KG1 (cell line): ENCODE results near the gene CCDC51.
"Not testable (repeated sequence)": the region's sequence is repeated elsewhere in the genome, so short reads cannot be mapped to it uniquely, and the experiment has no call there.

Experiments
- DNase-seq: peaks from one replicate; lab custom pipeline; 2025; lab: John Stamatoyannopoulos, UW

Gene CCDC51

DNA sequence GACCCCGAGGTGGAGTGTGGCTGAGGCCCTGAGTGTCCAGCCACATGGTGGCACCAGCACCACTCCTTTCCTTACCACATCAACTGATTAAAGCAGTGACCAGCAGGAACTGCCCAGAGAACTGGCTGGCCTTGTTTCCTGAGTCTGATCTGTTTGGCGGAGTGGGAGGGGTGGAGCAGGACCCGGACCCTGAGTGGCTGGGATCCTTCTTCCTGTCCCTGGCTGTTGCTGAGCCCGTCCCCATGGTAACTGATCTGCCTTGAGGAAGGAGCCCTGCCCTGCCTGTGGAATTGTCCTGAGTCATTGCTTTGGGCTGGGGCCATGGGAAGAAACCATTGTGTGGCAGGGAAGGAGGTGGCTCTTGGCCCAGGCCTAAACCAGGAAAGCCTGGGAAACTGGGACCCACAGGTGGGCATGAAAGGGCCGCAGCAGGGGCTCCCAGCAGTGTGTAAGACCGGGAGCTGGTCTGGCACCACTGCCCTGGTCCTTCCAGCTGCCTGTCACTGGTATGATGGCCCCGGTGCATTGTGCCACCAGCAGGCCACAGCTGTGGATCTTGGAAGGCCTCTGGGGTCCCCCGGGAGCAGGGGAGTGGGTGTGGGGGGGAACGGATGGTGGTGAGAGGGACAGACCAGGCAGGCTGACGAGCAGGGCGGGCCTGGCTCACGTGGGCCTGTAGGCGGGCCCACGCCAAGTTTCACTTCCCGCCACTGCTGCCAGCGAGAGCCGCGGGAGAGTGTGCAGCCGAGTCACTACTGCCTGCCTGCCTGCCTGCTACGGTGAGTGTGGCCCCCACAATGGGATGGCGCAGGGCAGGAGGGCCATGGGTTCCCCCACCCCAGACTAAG, 25.8 kb upstream of the CCDC51 start:
- DNase-seq: peak; percentile 51

DNA sequence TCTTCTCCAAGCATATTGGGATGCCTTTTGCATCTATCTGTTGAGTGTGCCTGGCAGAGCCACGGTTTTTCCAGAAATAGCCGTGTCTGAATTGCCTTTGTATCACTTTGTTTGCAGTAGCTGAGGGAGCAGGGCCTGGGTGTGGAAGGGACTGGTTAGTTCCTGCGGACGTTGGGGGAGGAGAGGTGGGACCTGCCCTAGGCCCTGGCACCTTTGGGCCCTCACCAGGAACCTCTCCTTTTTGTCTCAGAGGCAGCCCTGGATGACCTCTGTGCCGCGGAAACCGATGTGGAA, 25.3 kb upstream of the CCDC51 start:
- DNase-seq: no peak

DNA sequence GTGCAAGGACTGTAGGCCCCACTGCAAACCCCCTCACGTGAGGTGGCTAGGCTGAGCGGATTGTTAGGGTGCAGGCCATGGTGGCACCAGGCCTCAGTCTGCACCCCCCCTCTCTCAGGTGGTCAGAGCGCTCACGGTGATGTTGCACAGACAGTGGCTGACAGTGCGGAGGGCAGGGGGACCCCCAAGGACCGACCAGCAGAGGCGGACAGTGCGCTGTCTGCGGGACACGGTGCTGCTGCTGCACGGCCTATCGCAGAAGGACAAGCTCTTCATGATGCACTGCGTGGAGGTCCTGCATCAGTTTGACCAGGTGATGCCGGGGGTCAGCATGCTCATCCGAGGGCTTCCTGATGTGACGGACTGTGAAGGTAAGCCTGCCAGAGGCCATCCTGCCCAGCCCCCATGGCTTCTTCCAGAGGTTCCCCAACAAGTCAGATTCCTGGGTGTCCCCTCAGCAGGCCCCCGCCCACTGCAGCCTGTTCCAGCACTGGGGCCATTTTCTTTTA, 24.8 kb upstream of the CCDC51 start:
- no peak for DNase-seq

DNA sequence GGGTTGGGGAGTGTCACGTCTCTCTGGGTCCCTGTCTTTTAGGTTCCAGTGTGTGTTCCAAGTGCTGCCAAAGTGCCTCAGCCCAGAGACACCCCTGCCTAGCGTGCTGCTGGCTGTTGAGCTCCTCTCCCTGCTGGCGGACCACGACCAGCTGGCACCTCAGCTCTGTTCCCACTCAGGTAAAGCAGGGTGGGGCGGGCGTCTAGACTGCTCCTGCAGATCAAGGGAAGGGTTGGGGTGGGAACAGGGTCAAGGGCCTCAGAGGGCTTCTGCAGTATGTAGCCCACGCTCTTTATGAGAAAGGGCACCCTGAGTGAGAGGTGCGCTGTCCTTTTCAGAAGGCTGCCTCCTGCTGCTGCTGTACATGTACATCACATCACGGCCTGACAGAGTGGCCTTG, 23.8 kb upstream of the CCDC51 start:
- DNase-seq: no peak

DNA sequence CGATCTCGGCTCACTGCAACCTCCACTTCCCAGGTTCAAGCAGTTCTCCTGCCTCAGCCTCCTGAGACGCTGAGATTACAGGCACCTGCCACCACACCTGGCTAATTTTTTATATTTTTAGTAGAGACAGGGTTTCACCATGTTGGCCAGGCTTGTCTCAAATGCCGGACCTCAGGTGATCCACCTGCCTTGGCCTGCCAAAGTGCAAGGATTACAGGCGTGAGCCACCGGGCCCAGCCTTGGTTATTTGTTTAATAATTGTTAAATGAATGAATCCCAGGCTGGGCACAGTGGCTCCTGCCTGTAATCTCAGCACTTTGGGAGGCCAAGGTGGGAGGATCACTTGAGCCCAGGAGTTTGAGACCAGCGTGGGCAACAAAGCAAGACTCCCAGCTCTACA, 21.8 kb upstream of the CCDC51 start:
- DNase-seq: not testable (repeated sequence)

DNA sequence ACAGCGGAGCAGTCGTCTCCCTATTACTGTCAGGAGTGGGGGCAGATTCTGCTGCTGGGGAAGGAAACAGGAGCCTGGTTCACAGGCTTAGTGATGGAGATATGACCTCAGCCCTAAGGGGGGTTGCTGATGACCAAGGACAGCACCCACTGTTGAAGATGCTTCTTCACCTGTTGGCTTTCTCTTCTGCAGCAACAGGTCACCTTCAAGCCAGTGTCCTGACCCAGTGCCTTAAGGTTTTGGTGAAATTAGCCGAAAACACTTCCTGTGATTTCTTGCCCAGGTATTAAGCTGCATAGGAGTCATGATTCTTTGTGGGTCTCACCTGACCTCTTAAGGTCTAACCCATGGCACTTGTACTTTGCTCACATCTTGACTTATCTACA, 20.6 kb upstream of the CCDC51 start:
- DNase-seq: no peak

DNA sequence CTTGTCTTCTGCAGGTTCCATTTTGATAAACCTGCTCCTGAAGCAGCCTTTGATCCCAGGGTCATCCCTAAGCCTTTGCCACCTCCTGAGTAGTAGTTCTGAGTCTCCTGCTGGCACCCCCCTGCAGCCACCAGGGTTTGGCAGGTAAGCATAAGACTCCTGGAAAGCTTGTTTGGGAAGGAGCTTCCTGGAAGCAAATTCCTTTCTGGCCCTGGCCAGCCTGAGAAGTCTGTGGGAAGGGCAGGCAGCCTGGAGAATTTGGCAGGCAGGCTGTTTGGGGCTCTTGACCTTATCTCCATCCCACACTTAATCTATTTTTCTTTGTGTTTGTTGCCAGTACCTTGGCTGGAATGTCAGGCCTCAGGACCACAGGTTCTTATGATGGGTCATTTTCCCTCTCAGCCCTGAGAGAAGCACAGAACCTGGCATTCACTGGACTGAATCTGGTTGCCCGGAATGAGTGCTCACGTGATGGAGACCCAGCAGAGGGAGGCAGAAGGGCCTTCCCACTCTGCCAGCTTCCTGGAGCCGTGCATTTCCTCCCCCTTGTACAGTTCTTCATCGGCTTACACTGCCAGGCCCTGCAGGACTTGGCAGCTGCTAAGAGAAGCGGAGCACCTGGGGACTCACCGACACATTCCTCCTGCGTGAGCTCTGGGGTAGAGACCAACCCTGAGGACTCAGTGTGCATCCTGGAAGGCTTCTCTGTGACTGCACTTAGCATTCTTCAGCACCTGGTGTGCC, 20.0 kb upstream of the CCDC51 start:
- DNase-seq: no peak

DNA sequence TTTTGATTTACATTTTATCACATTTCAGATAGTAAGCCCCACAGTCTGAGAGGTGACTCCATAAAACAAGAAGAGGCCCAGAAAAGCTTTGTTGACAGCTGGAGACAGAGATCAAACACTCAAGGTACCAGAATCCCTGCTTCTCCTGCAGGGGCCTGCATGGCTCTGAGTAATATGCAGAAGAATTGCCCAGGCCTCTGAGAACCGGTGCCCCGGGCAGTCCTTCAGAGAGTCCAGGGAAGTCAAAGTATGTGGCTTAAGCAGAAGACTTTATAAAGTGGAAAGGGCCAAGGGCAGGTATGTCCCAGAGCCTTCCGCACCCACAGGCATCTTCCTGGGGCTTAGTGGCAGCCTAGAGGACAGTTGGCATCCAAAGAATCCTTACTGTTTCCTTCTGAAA, 19.4 kb upstream of the CCDC51 start:
- no peak for DNase-seq

DNA sequence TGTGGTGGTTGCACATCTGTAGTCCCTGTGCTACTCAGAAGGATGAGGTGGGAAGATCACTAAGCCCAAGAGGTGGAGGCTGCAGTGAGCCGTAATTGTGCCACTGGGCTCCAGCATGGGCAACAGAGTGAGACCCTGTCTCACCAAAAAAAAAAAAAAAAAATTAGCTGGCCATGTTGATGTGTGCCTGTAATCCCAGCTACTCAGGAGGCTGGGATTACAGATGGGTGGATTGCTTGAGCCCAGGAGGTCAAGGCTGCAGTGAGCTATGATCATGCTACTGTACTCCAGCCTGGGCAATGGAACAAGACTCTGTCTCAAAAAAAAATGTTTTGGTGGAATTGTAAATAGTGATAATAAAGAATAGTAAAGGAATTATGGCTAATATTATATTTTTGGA, 16.5 kb upstream of the CCDC51 start:
- DNase-seq: no peak

DNA sequence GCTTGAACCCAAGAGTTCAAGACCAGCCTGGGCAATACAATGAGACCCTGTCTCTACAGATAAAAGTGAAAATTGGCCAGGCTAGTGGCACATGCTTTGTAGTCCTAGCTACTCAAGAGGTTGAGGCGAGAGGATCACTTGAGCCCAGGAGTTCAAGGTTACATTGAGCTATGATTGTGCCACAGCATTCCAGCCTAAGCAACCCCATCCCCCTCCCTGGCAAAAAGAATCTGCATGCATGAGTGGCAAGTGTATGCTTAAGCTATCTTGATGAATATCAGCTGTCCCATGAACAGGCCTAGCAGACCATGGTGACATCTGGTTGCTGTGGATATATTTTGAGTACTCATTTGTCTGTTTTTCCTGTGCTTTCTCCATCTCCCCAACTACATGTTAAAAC, 11.4 kb upstream of the CCDC51 start:
- DNase-seq: no peak

DNA sequence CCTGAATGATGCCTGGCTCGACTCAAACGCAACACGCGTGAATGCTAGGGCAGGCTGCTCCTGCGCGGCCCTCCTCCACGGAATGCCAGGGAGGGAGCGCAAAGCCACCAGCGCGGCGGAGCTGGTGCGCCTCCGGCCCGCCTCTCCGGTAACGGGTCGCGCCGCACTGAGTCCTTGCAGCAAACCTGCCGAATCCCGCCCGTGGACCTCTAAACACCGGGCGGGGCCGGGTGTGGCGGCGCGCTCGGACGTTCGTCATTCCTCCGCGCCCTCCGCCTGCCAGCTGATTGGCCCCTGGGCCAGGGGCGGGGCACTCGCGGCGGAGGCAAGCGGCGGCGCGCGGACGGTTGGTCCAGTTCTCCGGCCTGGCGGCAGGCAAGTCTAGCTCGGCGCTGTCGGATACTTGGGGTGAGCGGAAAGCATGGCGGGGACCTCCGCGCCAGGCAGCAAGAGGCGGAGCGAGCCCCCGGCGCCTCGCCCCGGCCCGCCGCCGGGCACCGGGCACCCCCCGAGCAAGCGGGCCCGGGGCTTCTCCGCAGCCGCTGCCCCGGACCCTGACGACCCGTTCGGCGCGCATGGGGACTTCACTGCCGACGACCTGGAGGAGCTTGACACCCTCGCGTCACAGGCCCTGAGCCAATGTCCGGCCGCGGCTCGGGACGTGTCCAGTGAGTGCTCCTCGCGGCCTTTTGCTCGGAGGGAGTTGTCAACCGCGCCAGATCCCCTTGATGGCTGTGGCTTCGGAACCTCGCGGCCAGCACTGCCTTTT, 6.7 kb upstream of the CCDC51 start, which contains the start of gene ATRIP:
Gene ATRIP, plus strand, starts transcription at position 313 of the 769 bp plus-strand sequence. Its CDS starts 109 bp downstream, at position 422.
- DNase-seq: peak; percentile 73

DNA sequence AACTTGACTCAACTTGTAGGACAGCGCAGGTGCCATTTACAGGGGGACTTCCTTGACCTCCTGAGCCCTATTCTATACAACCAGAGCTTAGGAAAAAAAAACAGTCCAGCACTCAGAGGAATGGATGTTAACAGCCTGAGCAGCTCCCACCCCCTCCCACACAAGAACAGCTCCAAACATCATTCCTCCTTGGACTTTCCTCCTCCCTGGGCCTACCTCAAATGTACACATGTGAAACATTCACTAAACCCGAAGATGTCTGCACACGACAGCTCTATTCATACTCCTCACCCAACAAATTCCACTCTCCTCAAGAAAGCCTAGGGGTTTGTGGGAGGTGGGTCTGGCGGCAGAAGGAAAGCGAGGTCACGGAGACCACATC, 6.1 kb upstream of the CCDC51 start:
- DNase-seq: no peak

DNA sequence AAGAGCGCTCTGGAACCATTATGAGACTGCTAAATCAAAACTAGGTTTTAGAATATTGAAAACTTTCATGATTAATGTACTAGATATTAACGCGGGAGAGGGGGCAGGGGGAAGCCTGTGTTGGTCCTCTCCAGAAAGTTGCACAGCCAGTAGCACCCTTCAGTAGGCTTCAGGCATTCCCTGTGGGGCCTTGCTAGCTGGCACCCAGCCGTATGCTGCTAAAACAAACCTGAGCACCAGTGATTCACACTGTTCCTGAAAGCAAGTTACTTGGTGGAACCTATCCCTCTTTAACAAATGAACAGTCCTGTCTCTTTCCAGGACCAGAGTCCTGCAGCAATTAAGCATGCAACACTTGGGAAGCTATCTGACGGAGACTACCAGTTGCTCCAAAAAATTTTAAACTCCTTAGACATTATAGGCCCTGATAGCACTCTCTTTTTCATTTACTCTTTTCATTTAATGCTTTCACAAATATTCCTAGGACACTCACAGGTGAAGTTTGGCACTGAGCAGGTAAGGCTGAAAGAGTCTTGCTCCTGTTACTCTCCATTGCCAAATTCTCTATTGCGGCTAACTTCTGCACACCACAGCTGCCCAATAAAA, 5.5 kb upstream of the CCDC51 start:
- DNase-seq: no peak

DNA sequence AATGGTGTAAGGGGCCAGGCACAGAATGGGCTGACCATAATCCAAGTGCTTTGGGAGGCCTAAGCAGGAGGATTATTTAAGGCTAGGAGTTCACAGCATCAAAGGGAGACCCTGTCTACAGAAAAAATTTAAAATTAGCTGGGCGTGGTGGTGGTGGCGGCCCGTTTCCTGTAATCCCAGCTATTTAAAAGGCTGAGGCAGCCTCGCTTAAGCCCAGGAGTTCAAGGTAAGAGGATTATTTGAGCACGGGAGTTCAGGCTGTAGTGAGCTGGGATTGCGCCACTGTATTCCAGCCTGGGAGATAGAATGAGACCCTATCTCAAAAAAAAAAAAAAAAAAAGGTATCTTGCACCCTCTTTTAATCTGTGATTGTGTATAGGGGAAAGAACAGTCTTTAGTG, 2.0 kb upstream of the CCDC51 start:
- no peak for DNase-seq

DNA sequence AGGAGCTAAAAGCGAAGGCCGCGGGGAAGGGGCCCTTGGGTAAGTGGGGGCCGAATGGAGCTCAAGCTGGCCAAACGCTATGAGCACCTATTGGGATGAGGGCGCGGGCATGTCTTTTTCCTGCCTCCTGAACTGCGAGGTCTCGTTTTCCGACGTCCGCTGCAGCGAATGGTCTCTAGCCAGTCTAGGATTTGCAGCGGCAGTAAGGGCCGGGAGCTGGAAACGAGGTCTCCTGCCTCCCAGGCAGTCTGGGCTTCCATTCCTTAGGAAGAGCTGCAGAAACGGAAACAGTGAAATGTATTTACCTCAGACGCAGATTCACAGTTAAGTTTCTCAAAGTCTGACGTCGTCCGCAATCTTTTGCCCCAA, 655 bp upstream of the CCDC51 start:
- no peak for DNase-seq

DNA sequence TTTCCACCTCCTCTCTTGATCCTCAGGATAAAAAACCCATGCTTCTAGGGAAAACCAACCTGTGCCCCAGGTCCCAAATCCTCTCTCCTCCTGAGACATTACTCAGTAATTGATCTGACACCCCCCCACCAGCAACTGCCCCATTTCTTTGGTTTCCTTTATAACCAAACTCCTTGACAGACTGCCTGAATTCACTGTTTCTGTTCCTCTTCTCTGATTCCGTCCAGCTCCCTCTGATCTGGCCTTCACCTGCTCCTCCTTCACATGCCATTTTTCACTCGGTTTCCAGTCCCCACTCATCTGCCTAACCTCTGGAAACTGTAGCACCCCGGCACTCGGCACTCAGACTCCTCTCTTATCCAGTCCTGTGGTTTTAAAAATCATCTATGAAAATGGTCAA, 2.1 kb downstream of the CCDC51 start:
- DNase-seq: no peak

DNA sequence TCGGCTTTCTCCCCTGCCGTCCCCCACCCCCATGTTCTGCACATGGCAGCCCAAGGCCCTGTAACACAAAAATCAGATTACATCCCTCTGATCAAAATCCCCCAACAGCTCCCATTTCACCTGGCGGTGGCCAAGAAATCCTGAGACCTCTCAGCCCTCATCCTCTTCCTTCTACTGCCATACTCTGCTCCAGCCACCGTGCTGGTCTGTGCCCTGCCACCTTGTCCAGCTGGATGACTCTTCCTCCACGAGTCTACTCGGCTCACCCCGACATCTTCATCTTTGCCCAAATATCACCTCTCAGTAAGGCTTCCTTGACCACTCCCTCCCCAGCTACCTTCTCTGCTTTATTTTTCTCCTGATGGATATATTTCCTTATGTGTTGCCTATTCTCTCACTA, 3.1 kb downstream of the CCDC51 start:
- DNase-seq: no peak

DNA sequence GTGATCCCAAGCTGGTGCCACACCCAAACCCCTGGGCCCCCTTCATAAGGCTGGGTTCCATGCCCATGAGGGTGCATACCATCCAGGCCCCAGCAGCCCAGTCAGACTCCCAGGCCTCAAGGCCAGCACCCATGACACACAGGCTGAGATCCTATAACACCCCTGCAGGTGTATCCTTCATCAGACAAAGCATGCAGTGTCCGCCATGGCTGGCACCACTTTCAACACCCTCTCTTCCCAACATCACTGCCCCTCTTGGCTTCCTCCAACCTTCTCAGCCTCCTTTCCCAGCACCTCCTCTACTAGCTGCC, 3.5 kb downstream of the CCDC51 start:
- DNase-seq: no peak

DNA sequence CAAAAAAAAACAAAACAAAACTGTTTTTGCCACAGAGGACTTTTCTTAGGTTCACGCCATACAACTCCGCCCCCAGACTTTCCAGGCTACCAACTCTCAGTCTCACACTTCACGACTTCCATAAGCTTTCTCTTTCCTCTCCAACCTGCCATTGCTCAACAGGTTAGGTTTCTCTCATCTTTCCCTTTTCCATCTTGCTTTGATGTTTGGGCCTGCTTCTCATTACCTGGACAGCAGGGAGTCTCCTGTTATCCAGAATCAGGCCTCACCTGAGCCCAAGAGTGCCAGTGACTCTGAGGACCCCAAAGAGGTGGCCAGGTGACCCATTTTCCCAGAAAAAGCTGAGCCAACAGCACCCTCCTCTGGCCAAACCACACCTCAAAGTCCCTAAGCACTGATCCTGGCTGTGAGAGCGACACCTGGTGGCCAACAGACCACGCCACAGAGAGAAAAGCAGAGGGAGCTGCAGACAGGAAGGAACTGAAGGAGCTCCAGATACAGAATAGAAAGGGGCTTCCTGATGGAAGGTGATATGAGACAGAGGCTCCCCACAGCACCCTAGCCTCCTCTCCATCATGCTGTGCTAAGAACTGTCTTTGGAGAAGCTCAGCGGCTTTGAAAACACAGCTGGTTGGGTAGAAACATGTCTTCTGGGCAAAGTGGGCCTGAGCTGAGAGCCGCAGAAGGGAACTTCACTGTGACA, 4.0 kb downstream of the CCDC51 start:
- peak; percentile 78 for DNase-seq

DNA sequence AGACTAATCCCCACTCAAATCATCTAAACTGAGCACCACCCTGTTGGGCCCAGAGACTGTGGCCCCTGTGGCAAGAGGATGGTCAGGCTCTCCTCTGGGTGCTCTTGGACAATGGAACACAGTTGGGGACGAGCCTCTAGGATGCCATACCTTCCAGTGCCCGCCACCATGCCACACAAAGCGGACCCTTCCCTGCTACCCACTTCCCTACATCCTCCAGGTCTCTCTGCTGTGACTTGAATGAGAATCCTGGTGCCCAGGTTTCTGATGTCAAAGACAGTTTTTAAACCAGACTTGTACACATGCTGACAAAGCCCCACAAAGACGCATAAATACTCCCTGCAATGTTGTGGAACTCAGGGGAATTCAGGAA, 4.7 kb downstream of the CCDC51 start:
- DNase-seq: no peak

DNA sequence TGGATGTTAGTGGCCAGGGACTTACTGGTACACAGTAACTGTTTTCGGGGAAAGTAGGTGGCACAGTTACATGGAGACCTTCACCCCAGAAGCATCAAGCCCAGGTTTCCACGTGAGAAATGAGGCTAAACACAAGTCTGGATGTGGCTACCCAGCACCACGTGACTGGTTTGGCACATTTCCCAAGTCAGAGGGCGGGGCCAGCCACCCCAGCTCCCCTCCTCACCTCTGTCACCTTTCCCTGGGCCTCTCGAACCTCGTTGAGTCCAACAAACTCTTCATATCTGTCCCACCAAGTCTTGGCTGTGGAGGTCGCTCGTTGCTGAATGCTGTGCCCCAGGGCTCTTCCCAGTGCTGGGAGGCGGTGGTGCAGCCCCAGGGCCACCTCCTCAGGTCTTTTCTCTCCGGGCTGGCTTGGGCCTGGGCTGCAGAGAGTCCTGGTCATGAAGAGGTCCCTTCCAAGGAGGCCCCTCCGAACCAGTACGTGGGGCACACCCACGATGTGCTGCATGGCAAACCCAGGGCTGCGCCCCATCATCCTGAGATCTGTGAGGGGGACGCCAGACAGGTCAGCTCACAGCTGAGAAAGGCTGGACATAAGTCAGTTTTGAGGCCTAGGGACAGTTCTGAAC, 5.2 kb downstream of the CCDC51 start:
- no peak for DNase-seq
